Endothelial cell of umbilical vein (primary cell): Measurements from ENCODE around the gene ATAD2B. TPM values are rescaled to one million over a fixed set of nuclear protein-coding genes. Genes with fewer than 3 reads are reported as not detected.

Source experiments
- BruUV-seq: library from RNA; stranded (reverse); fragments of 400-500 nt; replicated peaks from 2 replicates; lab custom pipeline; 2021; lab: Mats Ljungman, UMichigan
- CTCF ChIA-PET: fragments of 300-600, 350-600 bp; sonication (Branson Sonifier 250); formaldehyde crosslinking; loops from one replicate; lab custom pipeline; 2021; ENCODE audit warnings: antibody characterized with exemption, inconsistent platforms; lab: Charles Lee
- POLR2A ChIA-PET: fragments of 300-600, 350-600 bp; sonication (Branson Sonifier 250); formaldehyde crosslinking; loops from one replicate; lab custom pipeline; 2021; ENCODE audit warnings: antibody characterized with exemption, inconsistent platforms; lab: Charles Lee
- DNase-seq: peaks from one replicate; pipeline ENCODE4 v3.0.0-alpha.2; 2011; ENCODE audit warnings: low read depth, low spot score
- FAIRE-seq: peaks from 2 replicates; lab custom pipeline; 2011; peaks lifted over from hg19 to GRCh38; lab: Jason Lieb, UNC
- H2AFZ ChIP-seq: 2 replicates; pipeline ENCODE4 v1.6.0; 2012; ENCODE audit warnings: low read depth, low read length, control low read depth, inconsistent platforms
- H3K27ac ChIP-seq: 2 replicates; pipeline ENCODE4 v1.5.1; 2011; ENCODE audit warnings: low read depth, mild to moderate bottlenecking, control low read depth, low read length, moderate library complexity; ENCODE audit not compliant: insufficient read depth
- H3K27me3 ChIP-seq, 2 experiments: 2 replicates each; pipeline versions ENCODE4 v1.6.0 to v1.6.1; 2011; ENCODE audit warnings: low read length in 2 of 2, mixed read lengths in 1 of 2; ENCODE audit not compliant: control insufficient read depth in 2 of 2, insufficient read depth in 2 of 2
- H3K36me3 ChIP-seq, 2 experiments: 2 replicates in 1 of 2; 3 replicates in 1 of 2; pipeline ENCODE4 v1.5.1; 2011; ENCODE audit warnings: low read length in 2 of 2, mild to moderate bottlenecking in 1 of 2, moderate library complexity in 1 of 2; ENCODE audit not compliant: control insufficient read depth in 2 of 2, insufficient read depth in 2 of 2; ENCODE audit errors: extremely low read depth in 1 of 2
- H3K4me1 ChIP-seq: 3 replicates; pipeline ENCODE4 v1.5.1; 2011; ENCODE audit warnings: mild to moderate bottlenecking, low read length; ENCODE audit not compliant: control insufficient read depth, insufficient read depth; ENCODE audit errors: extremely low read depth
- H3K4me2 ChIP-seq: 2 replicates; pipeline ENCODE4 v1.6.1; 2011; ENCODE audit warnings: low read length, control low read depth, mixed read lengths; ENCODE audit not compliant: insufficient read depth
- H3K4me3 ChIP-seq, 3 experiments: fragments of 200-600 bp in 1 of 3; sonication (generic), shearing (Covaris generic) in 1 of 3; replicated peaks in 1 of 3; 2 replicates each; pipeline ENCODE4 v1.5.1; 2011 to 2016; ENCODE audit warnings: control low read depth in 3 of 3, low read length in 3 of 3, mild to moderate bottlenecking in 2 of 3, inconsistent platforms in 1 of 3, low read depth in 1 of 3, moderate library complexity in 1 of 3; ENCODE audit not compliant: insufficient read depth in 1 of 3
- H3K79me2 ChIP-seq: 2 replicates; pipeline ENCODE4 v1.6.0; 2012; ENCODE audit warnings: low read length, inconsistent platforms; ENCODE audit not compliant: control insufficient read depth, insufficient read depth
- H3K9ac ChIP-seq: replicated peaks from 2 replicates; pipeline ENCODE3; 2011; ENCODE audit warnings: low read length, control low read depth; ENCODE audit not compliant: insufficient read depth; ENCODE audit errors: extremely low read depth
- H3K9me1 ChIP-seq: replicated peaks from 3 replicates; pipeline ENCODE4 v1.6.0; 2011; ENCODE audit warnings: mild to moderate bottlenecking, low read length; ENCODE audit not compliant: control insufficient read depth, insufficient read depth; ENCODE audit errors: extremely low read depth
- H3K9me3 ChIP-seq: replicated peaks from 2 replicates; pipeline ENCODE4 v1.5.1; 2012; ENCODE audit warnings: low read length, inconsistent platforms; ENCODE audit not compliant: control insufficient read depth, insufficient read depth
- H4K20me1 ChIP-seq: replicated peaks from 2 replicates; pipeline ENCODE3; 2011; ENCODE audit warnings: mild to moderate bottlenecking, low read length; ENCODE audit not compliant: control insufficient read depth, insufficient read depth; ENCODE audit errors: extremely low read depth
- EZH2 ChIP-seq: IDR thresholded peaks from 2 replicates; pipeline ENCODE4 v1.6.1; 2012; ENCODE audit warnings: borderline replicate concordance, low read depth, mild to moderate bottlenecking, moderate library complexity, low read length, inconsistent platforms; ENCODE audit not compliant: severe bottlenecking
- FOS ChIP-seq: IDR thresholded peaks from 2 replicates; pipeline ENCODE4 v1.6.1; 2011; ENCODE audit warnings: mild to moderate bottlenecking, low read length, moderate library complexity, borderline replicate concordance; ENCODE audit not compliant: insufficient read depth
- GATA2 ChIP-seq: IDR thresholded peaks from 2 replicates; pipeline ENCODE4 v1.7.0; 2011; ENCODE audit warnings: low read depth, mild to moderate bottlenecking, moderate library complexity, mixed read lengths, low read length; ENCODE audit not compliant: insufficient read length, insufficient read depth
- JUN ChIP-seq: IDR thresholded peaks from 2 replicates; pipeline ENCODE4 v1.6.1; 2011; ENCODE audit warnings: borderline replicate concordance, low read depth; ENCODE audit not compliant: insufficient read length, insufficient read depth
- MYC ChIP-seq: IDR thresholded peaks from one replicate; pipeline ENCODE4 v1.6.1; 2011; ENCODE audit warnings: mild to moderate bottlenecking, low read depth, low read length
- POLR2A ChIP-seq: IDR thresholded peaks from 2 replicates; pipeline ENCODE4 v1.6.1; 2012; ENCODE audit warnings: low read depth, mild to moderate bottlenecking, control low read depth, low read length
- POLR2AphosphoS5 ChIP-seq: IDR thresholded peaks from 2 replicates; pipeline ENCODE4 v1.6.1; 2012; ENCODE audit warnings: low read depth, mild to moderate bottlenecking, control low read depth, low read length, moderate library complexity; ENCODE audit not compliant: insufficient read depth
- dilution Hi-C: fragments of 300-500 bp; cut with MboI; formaldehyde crosslinking; loops from one replicate; pipeline ENCODE4 v1.15.0; 2019; ENCODE audit warnings: low sequenced_read_pairs; ENCODE audit not compliant: extremely low pct_ligation_motif_present
- intact Hi-C: fragments of 100-400 bp; cut with micrococcal nuclease; formaldehyde crosslinking; loops from one replicate; pipeline ENCODE4 v1.10.0; 2022
- polyA plus RNA-seq, 4 experiments: library from polyadenylated mRNA; depleted of rRNA in 3 of 4; stranded (reverse) in 3 of 4; unstranded in 1 of 4; fragments of >200 nt; gene quantifications; 2 replicates each; pipeline versions ENCODE4 v1.2.1 to v1.2.3, GENCODE V29; 2011 to 2012; ENCODE audit warnings: missing spikeins in 1 of 4
- total RNA-seq: library from RNA; stranded (reverse); gene quantifications from 2 replicates; pipeline ENCODE4 v1.2.3, GENCODE V29; 2021
- TF ChIP-seq, protein P1 (sequence below), 2 donors: IDR thresholded peaks; 1 replicate in 1 of 2; 2 replicates in 1 of 2; pipeline ENCODE4 v1.5.1; 2011; ENCODE audit warnings: low read length in 2 of 2, mild to moderate bottlenecking in 2 of 2, moderate library complexity in 2 of 2, control low read depth in 1 of 2, inconsistent platforms in 1 of 2, low read depth in 1 of 2; ENCODE audit not compliant: insufficient read depth in 1 of 2; ENCODE audit errors: extremely low read depth in 1 of 2
- TF ChIP-seq, protein P2 (sequence below): IDR thresholded peaks from 2 replicates; pipeline ENCODE4 v1.6.1; 2011; ENCODE audit not compliant: insufficient read depth, insufficient read length

Gene ATAD2B
- total and polyA plus RNA-seq, 2 donors (not counting 3 experiments of a cell fraction or from before 2014, with no cell fraction given): 2.5 to 19.1 TPM

DNA sequence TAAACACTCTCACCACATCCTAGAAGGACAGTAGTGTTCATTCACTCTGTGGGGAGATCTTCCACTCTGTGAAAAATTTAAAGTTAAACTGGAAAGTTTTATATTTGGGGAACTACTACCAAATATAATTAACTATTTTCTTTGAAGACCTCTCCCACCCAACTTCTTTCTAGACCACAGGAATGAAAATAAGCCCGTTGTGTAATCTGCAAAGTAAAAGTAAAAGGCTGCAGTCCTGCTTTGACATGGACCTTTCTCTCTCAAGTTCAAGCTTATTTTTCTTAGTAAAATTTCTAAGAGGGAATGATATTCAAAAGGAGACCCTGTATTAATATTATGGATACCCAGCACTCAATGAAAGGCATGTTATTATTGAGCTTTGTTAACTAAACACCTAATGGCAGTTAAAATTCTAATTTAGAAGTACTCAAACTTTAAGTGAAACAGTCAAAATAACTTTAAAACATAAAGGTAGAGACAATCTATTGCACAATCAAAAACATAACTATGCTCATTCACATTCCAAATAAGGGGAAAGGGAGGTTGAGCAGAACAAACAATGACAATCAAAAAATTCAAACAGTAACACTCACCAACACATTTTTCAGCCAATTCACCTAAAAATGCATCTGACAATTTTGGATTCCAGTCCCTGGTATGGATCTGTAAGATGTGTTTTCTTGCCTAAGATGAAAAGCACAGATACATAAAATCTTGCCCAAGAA, 98.5 kb downstream of the ATAD2B start:
- H3K9ac ChIP-seq: no peak overlapping the region
- ChIA-PET POLR2A (no interaction called here), CTCF (no interaction called here)
- H3K4me2 ChIP-seq: no peak overlapping the region
- no peak for FAIRE-seq
- H3K9me1 ChIP-seq: no peaks in the 10 kb centered on the region
- dilution Hi-C loops: no loop called here
- H3K36me3 ChIP-seq: no peaks in the 10 kb centered on the region
- intact Hi-C loops: no loop called here
- no peak for DNase-seq
- H3K27ac ChIP-seq: no peak overlapping the region
- no peak for TF ChIP-seq POLR2AphosphoS5
- no peak for TF ChIP-seq MYC
- TF ChIP-seq, protein P1, sequence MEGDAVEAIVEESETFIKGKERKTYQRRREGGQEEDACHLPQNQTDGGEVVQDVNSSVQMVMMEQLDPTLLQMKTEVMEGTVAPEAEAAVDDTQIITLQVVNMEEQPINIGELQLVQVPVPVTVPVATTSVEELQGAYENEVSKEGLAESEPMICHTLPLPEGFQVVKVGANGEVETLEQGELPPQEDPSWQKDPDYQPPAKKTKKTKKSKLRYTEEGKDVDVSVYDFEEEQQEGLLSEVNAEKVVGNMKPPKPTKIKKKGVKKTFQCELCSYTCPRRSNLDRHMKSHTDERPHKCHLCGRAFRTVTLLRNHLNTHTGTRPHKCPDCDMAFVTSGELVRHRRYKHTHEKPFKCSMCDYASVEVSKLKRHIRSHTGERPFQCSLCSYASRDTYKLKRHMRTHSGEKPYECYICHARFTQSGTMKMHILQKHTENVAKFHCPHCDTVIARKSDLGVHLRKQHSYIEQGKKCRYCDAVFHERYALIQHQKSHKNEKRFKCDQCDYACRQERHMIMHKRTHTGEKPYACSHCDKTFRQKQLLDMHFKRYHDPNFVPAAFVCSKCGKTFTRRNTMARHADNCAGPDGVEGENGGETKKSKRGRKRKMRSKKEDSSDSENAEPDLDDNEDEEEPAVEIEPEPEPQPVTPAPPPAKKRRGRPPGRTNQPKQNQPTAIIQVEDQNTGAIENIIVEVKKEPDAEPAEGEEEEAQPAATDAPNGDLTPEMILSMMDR (IDR thresholded peaks at IDR 0.05; ENCODE audit: extremely low read depth in 1 of 2, insufficient read depth in 1 of 2, low read depth in 1 of 2, low read length in 2 of 2): no peak
- no peak for TF ChIP-seq JUN
- TF ChIP-seq, protein P2, sequence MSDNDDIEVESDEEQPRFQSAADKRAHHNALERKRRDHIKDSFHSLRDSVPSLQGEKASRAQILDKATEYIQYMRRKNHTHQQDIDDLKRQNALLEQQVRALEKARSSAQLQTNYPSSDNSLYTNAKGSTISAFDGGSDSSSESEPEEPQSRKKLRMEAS: no peak
- no peak for TF ChIP-seq EZH2
- no peak for TF ChIP-seq POLR2A
- TF ChIP-seq FOS: no peak
- no peak for TF ChIP-seq GATA2
- H3K79me2 ChIP-seq: no peaks in the 10 kb centered on the region
- H4K20me1 ChIP-seq: no peaks in the 10 kb centered on the region
- H3K9me3 ChIP-seq: no peaks in the 10 kb centered on the region
- H3K4me3 ChIP-seq: no peak overlapping the region
- no peaks in the 10 kb centered on the region for H3K4me1 ChIP-seq
- H3K27me3 ChIP-seq: no peaks in the 10 kb centered on the region
- BruUV-seq: no TSS peak
- no peak overlapping the region for H2AFZ ChIP-seq
